Testis (tissue), 2 donors: ENCODE data around the gene SLC15A4.

Source experiments
- CTCF ChIP-seq, 3 experiments: fragments of 450-650 bp in 2 of 3; fragments of 200-600 bp in 1 of 3; sonication (generic) in 1 of 3; IDR thresholded peaks; one replicate each; pipeline ENCODE4 v1.5.1; 2016 to 2019; ENCODE audit warnings: antibody characterized with exemption in 3 of 3, mild to moderate bottlenecking in 2 of 3, moderate library complexity in 1 of 3
- POLR2A ChIP-seq: fragments of 450-650 bp; IDR thresholded peaks from one replicate; pipeline ENCODE4 v1.6.1; 2017; ENCODE audit warnings: antibody characterized with exemption, mild to moderate bottlenecking, moderate library complexity

- no peak for TF ChIP-seq CTCF (IDR thresholded peaks at IDR 0.05)
- TF ChIP-seq POLR2A, result no peak
Measured at GRCh38 chr12:128861226-128862016, 37.7 kb upstream of the SLC15A4 start.
